SK-N-SH treated with all-trans-retinoic acid at 6 μM for 48 hours (cell line): Measurements from ENCODE around the gene SLC35D3.

ENCODE experiments used
- ATAC-seq: fragments of 200-7000 bp; cut with Tn5 transposase; 3 replicates; pipeline ENCODE4 v1.9.1; 2020; ENCODE audit warnings: mild to moderate bottlenecking, moderate library complexity
- ARNTL ChIP-seq: fragments of 450-650 bp; formaldehyde crosslinking; IDR thresholded peaks from 2 replicates; pipeline ENCODE4 v1.5.0; 2020; ENCODE audit warnings: low read depth, mild to moderate bottlenecking, moderate library complexity, borderline replicate concordance
- BACH2 ChIP-seq: fragments of 250-450 bp; sonication (Bioruptor Pico); IDR thresholded peaks from 2 replicates; pipeline ENCODE4 v1.9.0; 2021; ENCODE audit warnings: mild to moderate bottlenecking, borderline replicate concordance
- CSDC2 ChIP-seq: fragments of 250-450 bp; sonication (Bioruptor Pico); IDR thresholded peaks from 2 replicates; pipeline ENCODE4 v1.5.0; 2020; ENCODE audit warnings: mild to moderate bottlenecking, moderate library complexity
- ESRRG ChIP-seq: fragments of 250-450 bp; sonication (Bioruptor Pico); IDR thresholded peaks from 2 replicates; pipeline ENCODE4 v1.6.1; 2021; ENCODE audit warnings: mild to moderate bottlenecking
- GLIS3 ChIP-seq: fragments of 250-450 bp; sonication (Bioruptor Pico); IDR thresholded peaks from 2 replicates; pipeline ENCODE4 v1.5.0; 2020; ENCODE audit warnings: mild to moderate bottlenecking, moderate library complexity
- ISL1 ChIP-seq: fragments of 250-450 bp; sonication (Bioruptor Pico); IDR thresholded peaks from 2 replicates; pipeline ENCODE4 v2.1.2; 2022; ENCODE audit warnings: mild to moderate bottlenecking, moderate library complexity
- OSR1 ChIP-seq: fragments of 250-450 bp; sonication (Bioruptor Pico); IDR thresholded peaks from 2 replicates; pipeline ENCODE4 v1.8.0; 2022; ENCODE audit warnings: moderate library complexity, mild to moderate bottlenecking, inconsistent platforms
- PPARA ChIP-seq: fragments of 250-450 bp; sonication (Bioruptor Pico); IDR thresholded peaks from 2 replicates; pipeline ENCODE4 v1.5.0; 2020; ENCODE audit warnings: mild to moderate bottlenecking, borderline replicate concordance
- RARB ChIP-seq: fragments of 250-450 bp; sonication (Bioruptor Pico); IDR thresholded peaks from 2 replicates; pipeline ENCODE4 v1.8.0; 2021; ENCODE audit warnings: mild to moderate bottlenecking, moderate library complexity
- SNAI2 ChIP-seq: fragments of 250-450 bp; sonication (Bioruptor Pico); IDR thresholded peaks from 2 replicates; pipeline ENCODE4 v1.5.0; 2020; ENCODE audit warnings: mild to moderate bottlenecking, moderate library complexity
- TCF4 ChIP-seq: fragments of 250-450 bp; sonication (Bioruptor Pico); IDR thresholded peaks from 2 replicates; pipeline ENCODE4 v1.8.0; 2021; ENCODE audit warnings: mild to moderate bottlenecking, moderate library complexity, borderline replicate concordance
- ZC3H10 ChIP-seq: fragments of 250-450 bp; sonication (Bioruptor Pico); IDR thresholded peaks from 2 replicates; pipeline ENCODE4 v1.5.1; 2021; ENCODE audit warnings: mild to moderate bottlenecking, moderate library complexity
- ZFP3 ChIP-seq: fragments of 250-450 bp; sonication (Bioruptor Pico); IDR thresholded peaks from 2 replicates; pipeline ENCODE4 v1.5.0; 2020; ENCODE audit warnings: mild to moderate bottlenecking, moderate library complexity
- ZFP30 ChIP-seq: fragments of 450-650 bp; formaldehyde crosslinking; IDR thresholded peaks from 2 replicates; pipeline ENCODE4 v1.5.0; 2022; ENCODE audit warnings: mild to moderate bottlenecking, moderate library complexity
- ZNF565 ChIP-seq: fragments of 450-650 bp; formaldehyde crosslinking; conservative IDR thresholded peaks from 2 replicates; pipeline ENCODE4 v1.5.0; 2020; ENCODE audit warnings: low read depth, mild to moderate bottlenecking, moderate library complexity
- ZNF70 ChIP-seq: fragments of 450-650 bp; formaldehyde crosslinking; IDR thresholded peaks from 2 replicates; pipeline ENCODE4 v1.5.0; 2020; ENCODE audit warnings: mild to moderate bottlenecking, moderate library complexity
- ZNF8 ChIP-seq: fragments of 450-650 bp; formaldehyde crosslinking; IDR thresholded peaks from 2 replicates; pipeline ENCODE4 v1.5.0; 2020; ENCODE audit warnings: mild to moderate bottlenecking, moderate library complexity
- TF ChIP-seq, protein P1 (sequence below): fragments of 250-450 bp; sonication (Bioruptor Pico); IDR thresholded peaks from 2 replicates; pipeline ENCODE4 v1.5.0; 2020; ENCODE audit warnings: mild to moderate bottlenecking, moderate library complexity
- TF ChIP-seq, protein P2 (sequence below): fragments of 250-450 bp; sonication (Bioruptor Pico); IDR thresholded peaks from 2 replicates; pipeline ENCODE4 v1.5.1; 2020; ENCODE audit warnings: low read depth, mild to moderate bottlenecking, moderate library complexity
- TF ChIP-seq, protein P3 (sequence below): fragments of 250-450 bp; sonication (Bioruptor Pico); IDR thresholded peaks from 2 replicates; pipeline ENCODE4 v1.8.0; 2020; ENCODE audit warnings: mild to moderate bottlenecking, moderate library complexity, borderline replicate concordance
- TF ChIP-seq, protein P4 (sequence below): fragments of 250-450 bp; sonication (Bioruptor Pico); IDR thresholded peaks from 2 replicates; pipeline ENCODE4 v1.8.0; 2021; ENCODE audit warnings: low read depth, mild to moderate bottlenecking, moderate library complexity, borderline replicate concordance

The SLC35D3 gene

DNA sequence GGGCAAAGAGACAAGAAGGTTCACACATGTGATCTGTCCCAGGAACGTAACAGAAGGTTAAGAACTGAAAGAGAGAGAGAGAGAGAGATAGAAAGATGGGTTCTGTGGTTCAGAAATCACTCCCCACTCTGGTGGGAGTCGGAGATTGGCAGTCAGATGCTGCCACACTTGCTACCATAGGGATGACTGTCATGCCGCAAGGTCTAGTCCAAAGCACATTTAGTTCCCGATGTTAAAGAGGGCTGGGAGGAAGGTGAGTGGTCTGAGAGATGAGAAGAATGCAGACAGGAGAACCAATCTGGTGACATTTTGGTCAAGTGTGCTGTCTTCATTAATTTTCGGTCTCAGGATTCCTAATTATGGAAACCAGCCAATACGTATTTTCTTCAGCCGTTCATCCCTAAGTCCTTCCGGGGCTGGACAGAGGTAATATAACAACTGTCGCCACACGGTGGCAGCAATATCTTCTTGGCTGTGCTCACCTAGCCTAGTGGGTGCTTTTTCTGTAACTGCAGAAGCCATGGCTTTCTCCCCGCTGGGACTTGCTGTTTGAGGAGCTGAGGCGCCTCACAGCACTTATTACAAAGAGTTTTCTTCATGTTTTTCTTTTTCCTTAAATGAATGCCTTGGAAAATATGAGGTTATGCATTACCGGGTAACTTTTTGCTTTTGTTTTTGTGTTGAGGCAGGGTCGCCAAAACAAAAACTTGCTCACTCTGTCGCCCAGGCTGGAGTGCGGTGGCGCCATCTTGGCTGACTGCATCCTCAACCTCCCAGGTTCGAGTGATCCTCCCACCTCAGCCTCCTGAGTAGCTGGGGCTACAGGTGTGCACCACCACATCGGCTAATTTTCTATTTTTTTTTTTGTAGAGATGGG is 46.0 kb downstream of the SLC35D3 start:
- ATAC-seq: peak; percentile 89
- TF ChIP-seq OSR1 (no peak), GLIS3 (CRISPR knock-in tag) (no peak), ZNF8 (no peak)

DNA sequence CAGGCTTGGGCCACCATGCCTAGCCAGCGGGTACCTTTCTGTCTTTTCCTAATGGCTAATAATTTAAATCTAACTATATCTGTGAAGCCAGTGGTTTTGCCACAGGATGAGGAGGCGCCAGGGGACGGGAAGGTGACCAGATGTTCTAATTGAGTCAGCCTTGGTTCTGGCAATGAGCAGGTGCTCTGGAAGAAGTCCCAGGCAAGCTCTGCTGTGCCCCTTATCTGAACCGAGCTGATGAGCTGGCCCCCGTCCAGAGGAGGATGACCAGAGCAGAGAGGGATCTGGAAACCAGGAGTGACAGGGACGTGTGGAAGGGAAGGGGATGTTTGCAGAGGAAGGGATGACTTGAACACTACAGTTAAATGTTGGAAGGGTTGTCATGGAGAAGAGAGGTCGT is 46.7 kb downstream of the SLC35D3 start:
- ATAC-seq: peak; percentile 50; the same call in 1 of the 3 replicates
- TF ChIP-seq GLIS3 (CRISPR knock-in tag) (no peak), SNAI2 (CRISPR knock-in tag) (peak; percentile 95), ZC3H10 (CRISPR knock-in tag) (no peak), ZNF8 (no peak), ARNTL (CRISPR knock-in tag) (no peak), TCF4 (CRISPR knock-in tag) (peak; percentile 98), PPARA (no peak), CSDC2 (no peak), ISL1 (CRISPR knock-in tag) (no peak), OSR1 (no peak), ZFP30 (no peak), ZNF70 (CRISPR knock-in tag) (peak; percentile 62), BACH2 (no peak), ESRRG (no peak), ZFP3 (CRISPR knock-in tag) (no peak)
- TF ChIP-seq, protein P1, sequence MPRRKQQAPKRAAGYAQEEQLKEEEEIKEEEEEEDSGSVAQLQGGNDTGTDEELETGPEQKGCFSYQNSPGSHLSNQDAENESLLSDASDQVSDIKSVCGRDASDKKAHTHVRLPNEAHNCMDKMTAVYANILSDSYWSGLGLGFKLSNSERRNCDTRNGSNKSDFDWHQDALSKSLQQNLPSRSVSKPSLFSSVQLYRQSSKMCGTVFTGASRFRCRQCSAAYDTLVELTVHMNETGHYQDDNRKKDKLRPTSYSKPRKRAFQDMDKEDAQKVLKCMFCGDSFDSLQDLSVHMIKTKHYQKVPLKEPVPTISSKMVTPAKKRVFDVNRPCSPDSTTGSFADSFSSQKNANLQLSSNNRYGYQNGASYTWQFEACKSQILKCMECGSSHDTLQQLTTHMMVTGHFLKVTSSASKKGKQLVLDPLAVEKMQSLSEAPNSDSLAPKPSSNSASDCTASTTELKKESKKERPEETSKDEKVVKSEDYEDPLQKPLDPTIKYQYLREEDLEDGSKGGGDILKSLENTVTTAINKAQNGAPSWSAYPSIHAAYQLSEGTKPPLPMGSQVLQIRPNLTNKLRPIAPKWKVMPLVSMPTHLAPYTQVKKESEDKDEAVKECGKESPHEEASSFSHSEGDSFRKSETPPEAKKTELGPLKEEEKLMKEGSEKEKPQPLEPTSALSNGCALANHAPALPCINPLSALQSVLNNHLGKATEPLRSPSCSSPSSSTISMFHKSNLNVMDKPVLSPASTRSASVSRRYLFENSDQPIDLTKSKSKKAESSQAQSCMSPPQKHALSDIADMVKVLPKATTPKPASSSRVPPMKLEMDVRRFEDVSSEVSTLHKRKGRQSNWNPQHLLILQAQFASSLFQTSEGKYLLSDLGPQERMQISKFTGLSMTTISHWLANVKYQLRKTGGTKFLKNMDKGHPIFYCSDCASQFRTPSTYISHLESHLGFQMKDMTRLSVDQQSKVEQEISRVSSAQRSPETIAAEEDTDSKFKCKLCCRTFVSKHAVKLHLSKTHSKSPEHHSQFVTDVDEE (CRISPR knock-in tag): peak; percentile 81
- TF ChIP-seq, protein P2, sequence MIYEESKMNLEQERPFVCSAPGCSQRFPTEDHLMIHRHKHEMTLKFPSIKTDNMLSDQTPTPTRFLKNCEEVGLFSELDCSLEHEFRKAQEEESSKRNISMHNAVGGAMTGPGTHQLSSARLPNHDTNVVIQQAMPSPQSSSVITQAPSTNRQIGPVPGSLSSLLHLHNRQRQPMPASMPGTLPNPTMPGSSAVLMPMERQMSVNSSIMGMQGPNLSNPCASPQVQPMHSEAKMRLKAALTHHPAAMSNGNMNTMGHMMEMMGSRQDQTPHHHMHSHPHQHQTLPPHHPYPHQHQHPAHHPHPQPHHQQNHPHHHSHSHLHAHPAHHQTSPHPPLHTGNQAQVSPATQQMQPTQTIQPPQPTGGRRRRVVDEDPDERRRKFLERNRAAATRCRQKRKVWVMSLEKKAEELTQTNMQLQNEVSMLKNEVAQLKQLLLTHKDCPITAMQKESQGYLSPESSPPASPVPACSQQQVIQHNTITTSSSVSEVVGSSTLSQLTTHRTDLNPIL: no peak
- TF ChIP-seq, protein P3, sequence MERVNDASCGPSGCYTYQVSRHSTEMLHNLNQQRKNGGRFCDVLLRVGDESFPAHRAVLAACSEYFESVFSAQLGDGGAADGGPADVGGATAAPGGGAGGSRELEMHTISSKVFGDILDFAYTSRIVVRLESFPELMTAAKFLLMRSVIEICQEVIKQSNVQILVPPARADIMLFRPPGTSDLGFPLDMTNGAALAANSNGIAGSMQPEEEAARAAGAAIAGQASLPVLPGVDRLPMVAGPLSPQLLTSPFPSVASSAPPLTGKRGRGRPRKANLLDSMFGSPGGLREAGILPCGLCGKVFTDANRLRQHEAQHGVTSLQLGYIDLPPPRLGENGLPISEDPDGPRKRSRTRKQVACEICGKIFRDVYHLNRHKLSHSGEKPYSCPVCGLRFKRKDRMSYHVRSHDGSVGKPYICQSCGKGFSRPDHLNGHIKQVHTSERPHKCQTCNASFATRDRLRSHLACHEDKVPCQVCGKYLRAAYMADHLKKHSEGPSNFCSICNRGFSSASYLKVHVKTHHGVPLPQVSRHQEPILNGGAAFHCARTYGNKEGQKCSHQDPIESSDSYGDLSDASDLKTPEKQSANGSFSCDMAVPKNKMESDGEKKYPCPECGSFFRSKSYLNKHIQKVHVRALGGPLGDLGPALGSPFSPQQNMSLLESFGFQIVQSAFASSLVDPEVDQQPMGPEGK (CRISPR knock-in tag): no peak

DNA sequence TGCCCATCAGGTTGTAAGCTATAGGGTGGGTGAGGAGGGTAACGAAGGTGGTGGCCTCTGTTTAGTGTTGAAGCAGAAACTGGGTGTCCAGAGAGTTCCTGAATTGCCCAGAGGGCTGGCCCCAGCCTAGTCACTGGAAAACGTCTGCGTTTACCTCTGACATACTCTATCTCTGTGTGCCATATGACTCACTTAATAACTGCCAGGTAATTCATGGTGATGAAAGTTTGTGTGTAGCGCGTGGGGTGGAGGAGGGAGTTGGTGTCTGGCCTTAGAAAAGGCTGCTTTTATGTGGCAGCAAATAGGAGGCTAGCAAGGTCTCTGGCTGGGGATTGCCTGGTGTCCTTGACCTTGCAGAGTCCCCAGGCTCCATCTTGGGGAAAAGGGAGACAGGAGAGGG is 47.3 kb downstream of the SLC35D3 start:
- peak; percentile 39; the same call in 1 of the 3 replicates for ATAC-seq
- TF ChIP-seq PPARA: no peak
- peak; percentile 21; the same call in 1 of the 2 replicates for TF ChIP-seq ARNTL (CRISPR knock-in tag)
- TF ChIP-seq, protein P4, sequence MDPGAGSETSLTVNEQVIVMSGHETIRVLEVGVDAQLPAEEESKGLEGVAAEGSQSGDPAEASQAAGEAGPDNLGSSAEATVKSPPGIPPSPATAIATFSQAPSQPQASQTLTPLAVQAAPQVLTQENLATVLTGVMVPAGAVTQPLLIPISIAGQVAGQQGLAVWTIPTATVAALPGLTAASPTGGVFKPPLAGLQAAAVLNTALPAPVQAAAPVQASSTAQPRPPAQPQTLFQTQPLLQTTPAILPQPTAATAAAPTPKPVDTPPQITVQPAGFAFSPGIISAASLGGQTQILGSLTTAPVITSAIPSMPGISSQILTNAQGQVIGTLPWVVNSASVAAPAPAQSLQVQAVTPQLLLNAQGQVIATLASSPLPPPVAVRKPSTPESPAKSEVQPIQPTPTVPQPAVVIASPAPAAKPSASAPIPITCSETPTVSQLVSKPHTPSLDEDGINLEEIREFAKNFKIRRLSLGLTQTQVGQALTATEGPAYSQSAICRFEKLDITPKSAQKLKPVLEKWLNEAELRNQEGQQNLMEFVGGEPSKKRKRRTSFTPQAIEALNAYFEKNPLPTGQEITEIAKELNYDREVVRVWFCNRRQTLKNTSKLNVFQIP (CRISPR knock-in tag): no peak
- TF ChIP-seq CSDC2: no peak
- no peak for TF ChIP-seq SNAI2 (CRISPR knock-in tag)
- no peak for TF ChIP-seq OSR1
- no peak for TF ChIP-seq RARB (CRISPR knock-in tag)
- no peak for TF ChIP-seq ZNF70 (CRISPR knock-in tag)
- TF ChIP-seq, protein P1 (CRISPR knock-in tag): peak; percentile 69; the same call in 1 of the 2 replicates
- no peak for TF ChIP-seq BACH2
- no peak for TF ChIP-seq ZFP30
- TF ChIP-seq ZFP3 (CRISPR knock-in tag): no peak
- TF ChIP-seq, protein P2: no peak
- no peak for TF ChIP-seq ISL1 (CRISPR knock-in tag)
- peak; percentile 82 for TF ChIP-seq TCF4 (CRISPR knock-in tag)
- TF ChIP-seq, protein P3 (CRISPR knock-in tag): no peak
- 0 out of 2 replicates have a peak, but pooled peaks have one; percentile 20 for TF ChIP-seq ZNF8
- no peak for TF ChIP-seq ZNF565
